GM23338 (cell line): Measurements from ENCODE around the gene SCLY. TPM values are rescaled to one million over a fixed set of nuclear protein-coding genes. Genes with fewer than 3 reads are reported as not detected.
"Not testable (repeated sequence)": the region's sequence is repeated elsewhere in the genome, so short reads cannot be mapped to it uniquely, and the experiment has no call there.

Experiments
- ATAC-seq: fragments of 200-7000 bp; cut with Tn5 transposase; 3 replicates; pipeline ENCODE4 v1.9.1; 2020
- DNase-seq: peaks from one replicate; pipeline ENCODE4 v3.0.0-alpha.2; 2015; ENCODE audit warnings: low spot score
- H2AFZ ChIP-seq: fragments of 200-600 bp; sonication (generic); 2 replicates; pipeline ENCODE4 v1.8.0; 2016; ENCODE audit warnings: antibody characterized with exemption, mild to moderate bottlenecking, moderate library complexity
- H3F3A ChIP-seq: fragments of 200-600 bp; sonication (generic); replicated peaks from 2 replicates; pipeline ENCODE4 v1.8.0; 2017; ENCODE audit warnings: antibody characterized with exemption, mixed run types, low read depth
- H3K27ac ChIP-seq: fragments of 200-600 bp; sonication (generic); 2 replicates; pipeline ENCODE4 v1.6.1; 2016; ENCODE audit warnings: low read depth
- H3K27me3 ChIP-seq: fragments of 200-600 bp; sonication (generic); 2 replicates; pipeline ENCODE4 v1.8.0; 2016; ENCODE audit warnings: mild to moderate bottlenecking, mixed run types, moderate library complexity; ENCODE audit not compliant: insufficient read depth
- H3K36me3 ChIP-seq: fragments of 200-600 bp; sonication (generic); 2 replicates; pipeline ENCODE4 v1.8.0; 2016; ENCODE audit warnings: mild to moderate bottlenecking; ENCODE audit not compliant: insufficient read depth
- H3K4me1 ChIP-seq: fragments of 200-600 bp; sonication (generic); 2 replicates; pipeline ENCODE4 v1.8.0; 2016; ENCODE audit warnings: mild to moderate bottlenecking, moderate library complexity; ENCODE audit not compliant: insufficient read depth
- H3K4me2 ChIP-seq: fragments of 200-600 bp; sonication (generic); 2 replicates; pipeline ENCODE4 v1.7.1; 2017; ENCODE audit warnings: mixed run types
- H3K4me3 ChIP-seq: fragments of 200-600 bp; sonication (generic); 2 replicates; pipeline ENCODE4 v1.6.1; 2016; ENCODE audit warnings: mixed run types
- H3K79me2 ChIP-seq: fragments of 200-600 bp; sonication (generic); replicated peaks from 2 replicates; pipeline ENCODE4 v1.8.0; 2017; ENCODE audit warnings: mild to moderate bottlenecking; ENCODE audit not compliant: insufficient read depth
- H3K9me2 ChIP-seq: fragments of 200-600 bp; sonication (generic); 2 replicates; pipeline ENCODE4 v1.8.0; 2017; ENCODE audit not compliant: insufficient read depth
- H4K20me1 ChIP-seq: fragments of 200-600 bp; sonication (generic); replicated peaks from 2 replicates; pipeline ENCODE4 v1.8.0; 2017; ENCODE audit warnings: mild to moderate bottlenecking; ENCODE audit not compliant: insufficient read depth
- H3K27ac Mint-ChIP-seq: 2 replicates; pipeline ENCODE4 v1.8.0; 2020; ENCODE audit warnings: inconsistent platforms, mild to moderate bottlenecking, moderate library complexity, mixed read lengths
- H3K27me3 Mint-ChIP-seq: 3 replicates; pipeline ENCODE4 v1.8.0; 2022; ENCODE audit warnings: low read depth, mild to moderate bottlenecking, moderate library complexity, mixed read lengths, inconsistent platforms; ENCODE audit not compliant: insufficient read depth, poor library complexity
- H3K36me3 Mint-ChIP-seq: 3 replicates; pipeline ENCODE4 v1.8.0; 2021; ENCODE audit warnings: low read depth, mild to moderate bottlenecking, inconsistent platforms, moderate library complexity, mixed read lengths
- H3K4me1 Mint-ChIP-seq: 3 replicates; pipeline ENCODE4 v1.8.0; 2020; ENCODE audit warnings: mild to moderate bottlenecking, inconsistent platforms, mixed read lengths
- H3K4me3 Mint-ChIP-seq: 3 replicates; pipeline ENCODE4 v1.8.0; 2021; ENCODE audit warnings: moderate library complexity, mild to moderate bottlenecking, inconsistent platforms, mixed read lengths
- H3K9me3 Mint-ChIP-seq: 3 replicates; pipeline ENCODE4 v1.8.0; 2020; ENCODE audit warnings: moderate library complexity, mild to moderate bottlenecking, inconsistent platforms, mixed read lengths
- CREB1 ChIP-seq: fragments of 250-450 bp; sonication (Bioruptor Pico); IDR thresholded peaks from 2 replicates; pipeline ENCODE4 v1.5.0; 2020; ENCODE audit warnings: low read depth, mild to moderate bottlenecking, moderate library complexity
- EZH2 ChIP-seq: fragments of 200-600 bp; sonication (generic); IDR thresholded peaks from one replicate; pipeline ENCODE4 v1.8.0; 2017; ENCODE audit warnings: antibody characterized with exemption, mild to moderate bottlenecking, low read depth; ENCODE audit not compliant: unreplicated experiment
- EZH2phosphoT487 ChIP-seq: fragments of 200-600 bp; sonication (generic); IDR thresholded peaks from one replicate; pipeline ENCODE4 v1.8.1; 2018; ENCODE audit warnings: antibody characterized with exemption; ENCODE audit not compliant: unreplicated experiment
- JUNB ChIP-seq: IDR thresholded peaks from one replicate; pipeline ENCODE4 v1.6.1; 2016; ENCODE audit warnings: antibody characterized with exemption; ENCODE audit not compliant: unreplicated experiment
- NANOG ChIP-seq: IDR thresholded peaks from 2 replicates; pipeline ENCODE4 v1.6.1; 2016; ENCODE audit warnings: antibody characterized with exemption, borderline replicate concordance
- POLR2AphosphoS5 ChIP-seq: IDR thresholded peaks from 2 replicates; pipeline ENCODE4 v1.6.1; 2016; ENCODE audit warnings: antibody characterized with exemption, low read depth
- STAT1 ChIP-seq: IDR thresholded peaks from one replicate; pipeline ENCODE4 v1.6.1; 2016; ENCODE audit warnings: antibody characterized with exemption; ENCODE audit not compliant: unreplicated experiment
- ZNF331 ChIP-seq: fragments of 250-450 bp; sonication (Bioruptor Pico); IDR thresholded peaks from 2 replicates; pipeline ENCODE4 v1.5.0; 2020; ENCODE audit warnings: low read depth, mild to moderate bottlenecking, moderate library complexity
- polyA plus RNA-seq: library from polyadenylated mRNA; unstranded; fragments of >200 nt; fragmentation: Nextera tagmentation; extraction: Ambion mirVana; gene quantifications from 2 replicates; pipeline ENCODE4 v1.2.1, GENCODE V29; 2016
- total RNA-seq: library from RNA; depleted of rRNA; stranded (reverse); fragments of >200 nt; shearing (Covaris generic); gene quantifications from 2 replicates; pipeline ENCODE4 v1.2.3, GENCODE V29; 2014
- TF ChIP-seq, protein P1 (sequence below): IDR thresholded peaks from one replicate; pipeline ENCODE4 v1.6.1; 2018; ENCODE audit warnings: antibody characterized with exemption; ENCODE audit not compliant: unreplicated experiment
- TF ChIP-seq, protein P2 (sequence below): IDR thresholded peaks from 2 replicates; pipeline ENCODE4 v1.6.1; 2016; ENCODE audit warnings: antibody characterized with exemption
- TF ChIP-seq, protein P3 (sequence below), 2 experiments: fragments of 200-600 bp in 1 of 2; sonication (generic) in 1 of 2; conservative IDR thresholded peaks; 2 replicates each; pipeline versions ENCODE4 v1.5.1 to v1.6.1; 2016 to 2017; ENCODE audit warnings: antibody characterized with exemption in 2 of 2, low read depth in 2 of 2, mild to moderate bottlenecking in 2 of 2, moderate library complexity in 1 of 2

The SCLY gene
- total and polyA plus RNA-seq, 2 experiments from 2014 or later: 57.2 to 80.3 TPM

DNA sequence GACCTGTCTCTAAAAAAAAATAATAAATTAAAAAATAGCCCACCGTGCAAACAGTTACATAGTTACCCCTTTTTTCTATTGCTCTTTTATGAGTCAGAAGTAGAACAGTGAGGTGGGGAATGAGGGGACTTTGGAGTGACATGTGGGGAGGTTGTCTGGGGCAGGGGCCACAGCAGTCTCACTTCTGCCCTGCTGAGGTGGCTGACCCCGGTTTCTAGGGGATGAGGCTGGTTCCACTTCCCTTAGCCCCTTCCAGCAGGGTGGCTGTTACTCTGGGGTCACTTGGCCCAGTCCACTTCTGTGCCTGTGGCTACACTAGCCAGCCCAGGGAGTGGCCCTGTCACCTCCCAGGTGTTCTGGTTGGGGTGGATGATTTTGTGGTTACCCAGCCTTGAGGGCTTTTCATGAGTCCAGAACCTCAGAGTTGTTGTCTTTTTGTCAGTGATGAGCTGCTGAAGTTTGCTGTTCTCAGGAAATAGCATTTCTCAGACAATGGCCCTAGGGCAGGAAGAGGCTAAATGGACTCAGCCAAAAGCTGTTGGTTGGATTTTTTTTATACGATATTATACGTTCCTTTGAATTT, 28.0 kb upstream of the SCLY start (continued):
- TF ChIP-seq, protein P1, sequence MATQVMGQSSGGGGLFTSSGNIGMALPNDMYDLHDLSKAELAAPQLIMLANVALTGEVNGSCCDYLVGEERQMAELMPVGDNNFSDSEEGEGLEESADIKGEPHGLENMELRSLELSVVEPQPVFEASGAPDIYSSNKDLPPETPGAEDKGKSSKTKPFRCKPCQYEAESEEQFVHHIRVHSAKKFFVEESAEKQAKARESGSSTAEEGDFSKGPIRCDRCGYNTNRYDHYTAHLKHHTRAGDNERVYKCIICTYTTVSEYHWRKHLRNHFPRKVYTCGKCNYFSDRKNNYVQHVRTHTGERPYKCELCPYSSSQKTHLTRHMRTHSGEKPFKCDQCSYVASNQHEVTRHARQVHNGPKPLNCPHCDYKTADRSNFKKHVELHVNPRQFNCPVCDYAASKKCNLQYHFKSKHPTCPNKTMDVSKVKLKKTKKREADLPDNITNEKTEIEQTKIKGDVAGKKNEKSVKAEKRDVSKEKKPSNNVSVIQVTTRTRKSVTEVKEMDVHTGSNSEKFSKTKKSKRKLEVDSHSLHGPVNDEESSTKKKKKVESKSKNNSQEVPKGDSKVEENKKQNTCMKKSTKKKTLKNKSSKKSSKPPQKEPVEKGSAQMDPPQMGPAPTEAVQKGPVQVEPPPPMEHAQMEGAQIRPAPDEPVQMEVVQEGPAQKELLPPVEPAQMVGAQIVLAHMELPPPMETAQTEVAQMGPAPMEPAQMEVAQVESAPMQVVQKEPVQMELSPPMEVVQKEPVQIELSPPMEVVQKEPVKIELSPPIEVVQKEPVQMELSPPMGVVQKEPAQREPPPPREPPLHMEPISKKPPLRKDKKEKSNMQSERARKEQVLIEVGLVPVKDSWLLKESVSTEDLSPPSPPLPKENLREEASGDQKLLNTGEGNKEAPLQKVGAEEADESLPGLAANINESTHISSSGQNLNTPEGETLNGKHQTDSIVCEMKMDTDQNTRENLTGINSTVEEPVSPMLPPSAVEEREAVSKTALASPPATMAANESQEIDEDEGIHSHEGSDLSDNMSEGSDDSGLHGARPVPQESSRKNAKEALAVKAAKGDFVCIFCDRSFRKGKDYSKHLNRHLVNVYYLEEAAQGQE: no peak
- TF ChIP-seq JUNB (no peak), NANOG (no peak), CREB1 (no peak), ZNF331 (CRISPR knock-in tag) (no peak)

DNA sequence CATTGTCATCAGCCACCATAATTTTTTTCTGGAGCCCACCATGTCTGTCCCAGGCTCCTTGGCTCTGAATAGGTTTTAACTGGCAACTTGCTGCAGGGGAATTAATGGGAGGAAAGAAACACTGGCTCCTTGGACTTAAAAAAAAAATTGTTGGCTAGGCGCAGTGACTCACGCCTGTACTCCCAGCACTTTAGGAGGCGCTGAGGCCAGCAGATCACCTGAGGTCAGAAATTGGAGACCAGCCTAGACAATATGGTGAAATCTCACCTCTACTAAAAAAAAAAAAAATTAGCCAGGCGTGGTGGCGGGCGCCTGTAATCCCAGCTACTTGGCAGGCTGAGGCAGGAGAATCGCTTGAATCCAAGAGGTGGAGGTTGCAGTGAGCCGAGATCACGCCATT, 26.8 kb upstream of the SCLY start:
- not testable (repeated sequence) for H3K9me2 ChIP-seq, H3K9me3 Mint-ChIP-seq, H3K27me3 ChIP-seq, H3K4me2 ChIP-seq, H3K4me3 Mint-ChIP-seq, H3K27me3 Mint-ChIP-seq, H3K79me2 ChIP-seq, H3F3A ChIP-seq, H2AFZ ChIP-seq, H3K27ac Mint-ChIP-seq, H3K4me1 Mint-ChIP-seq, H4K20me1 ChIP-seq, H3K4me1 ChIP-seq, H3K27ac ChIP-seq, H3K4me3 ChIP-seq, ATAC-seq, DNase-seq
- H3K36me3 ChIP-seq: peaks cover 10% of the 10 kb centered on the region; the same call in 1 of the 2 replicates
- peaks cover 49% of the 10 kb centered on the region for H3K36me3 Mint-ChIP-seq

DNA sequence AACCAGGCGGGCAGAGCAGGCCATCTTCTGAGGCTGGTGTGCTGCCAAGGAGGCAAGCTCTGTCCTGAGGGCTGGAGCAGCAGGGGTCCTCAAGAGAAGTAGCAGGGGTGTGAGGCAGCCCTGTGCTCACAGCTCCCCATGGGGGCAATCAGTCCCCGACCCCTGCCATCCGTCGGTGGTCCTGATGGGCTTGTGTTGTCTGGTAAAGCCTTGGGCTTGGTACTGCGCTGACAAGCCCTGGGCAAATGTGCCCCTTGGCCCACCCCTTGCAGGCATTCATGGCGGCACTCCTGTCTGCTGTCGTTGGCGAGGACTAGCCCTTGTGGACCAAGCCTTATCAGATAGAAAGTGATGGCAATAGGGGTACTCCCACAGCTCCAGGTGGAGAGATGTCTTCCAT, 22.6 kb upstream of the SCLY start:
- Histone ChIP-seq H2AFZ (no peak overlapping the region), H3K4me3 (no peak overlapping the region), H4K20me1 (0 out of 2 replicates have a peak, but pooled peaks cover 7% of the 10 kb centered on the region), H3K79me2 (no peaks in the 10 kb centered on the region), H3K27me3 (no peaks in the 10 kb centered on the region), H3K27ac (no peak overlapping the region), H3K4me1 (no peaks in the 10 kb centered on the region), H3K4me2 (no peak overlapping the region), H3F3A (no peaks in the 10 kb centered on the region), H3K36me3 (peaks cover 19% of the 10 kb centered on the region), H3K9me2 (no peaks in the 10 kb centered on the region)
- no peaks in the 10 kb centered on the region for H3K27me3 Mint-ChIP-seq
- no peak for DNase-seq
- H3K4me3 Mint-ChIP-seq: no peak overlapping the region
- no peak overlapping the region for H3K27ac Mint-ChIP-seq
- ATAC-seq: no peak
- H3K9me3 Mint-ChIP-seq: no peaks in the 10 kb centered on the region
- H3K36me3 Mint-ChIP-seq: peaks cover 40% of the 10 kb centered on the region
- no peaks in the 10 kb centered on the region for H3K4me1 Mint-ChIP-seq
- TF ChIP-seq NANOG: no peak
- no peak for TF ChIP-seq POLR2AphosphoS5
- TF ChIP-seq EZH2: no peak
- TF ChIP-seq, protein P2, sequence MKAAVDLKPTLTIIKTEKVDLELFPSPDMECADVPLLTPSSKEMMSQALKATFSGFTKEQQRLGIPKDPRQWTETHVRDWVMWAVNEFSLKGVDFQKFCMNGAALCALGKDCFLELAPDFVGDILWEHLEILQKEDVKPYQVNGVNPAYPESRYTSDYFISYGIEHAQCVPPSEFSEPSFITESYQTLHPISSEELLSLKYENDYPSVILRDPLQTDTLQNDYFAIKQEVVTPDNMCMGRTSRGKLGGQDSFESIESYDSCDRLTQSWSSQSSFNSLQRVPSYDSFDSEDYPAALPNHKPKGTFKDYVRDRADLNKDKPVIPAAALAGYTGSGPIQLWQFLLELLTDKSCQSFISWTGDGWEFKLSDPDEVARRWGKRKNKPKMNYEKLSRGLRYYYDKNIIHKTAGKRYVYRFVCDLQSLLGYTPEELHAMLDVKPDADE: no peak
- TF ChIP-seq, protein P3, sequence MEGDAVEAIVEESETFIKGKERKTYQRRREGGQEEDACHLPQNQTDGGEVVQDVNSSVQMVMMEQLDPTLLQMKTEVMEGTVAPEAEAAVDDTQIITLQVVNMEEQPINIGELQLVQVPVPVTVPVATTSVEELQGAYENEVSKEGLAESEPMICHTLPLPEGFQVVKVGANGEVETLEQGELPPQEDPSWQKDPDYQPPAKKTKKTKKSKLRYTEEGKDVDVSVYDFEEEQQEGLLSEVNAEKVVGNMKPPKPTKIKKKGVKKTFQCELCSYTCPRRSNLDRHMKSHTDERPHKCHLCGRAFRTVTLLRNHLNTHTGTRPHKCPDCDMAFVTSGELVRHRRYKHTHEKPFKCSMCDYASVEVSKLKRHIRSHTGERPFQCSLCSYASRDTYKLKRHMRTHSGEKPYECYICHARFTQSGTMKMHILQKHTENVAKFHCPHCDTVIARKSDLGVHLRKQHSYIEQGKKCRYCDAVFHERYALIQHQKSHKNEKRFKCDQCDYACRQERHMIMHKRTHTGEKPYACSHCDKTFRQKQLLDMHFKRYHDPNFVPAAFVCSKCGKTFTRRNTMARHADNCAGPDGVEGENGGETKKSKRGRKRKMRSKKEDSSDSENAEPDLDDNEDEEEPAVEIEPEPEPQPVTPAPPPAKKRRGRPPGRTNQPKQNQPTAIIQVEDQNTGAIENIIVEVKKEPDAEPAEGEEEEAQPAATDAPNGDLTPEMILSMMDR (conservative IDR thresholded peaks at IDR 0.05; ENCODE audit: low read depth in 2 of 2): no peak
- TF ChIP-seq EZH2phosphoT487: no peak
- TF ChIP-seq, protein P1: no peak
- TF ChIP-seq STAT1: no peak
- no peak for TF ChIP-seq CREB1
